Measurements from ENCODE around the gene SWI5. TPM values are rescaled to one million over a fixed set of nuclear protein-coding genes. Genes with fewer than 3 reads are reported as not detected.

The SWI5 gene
- total RNA-seq, 1 experiment from 2014 or later = 22.4 TPM

DNA sequence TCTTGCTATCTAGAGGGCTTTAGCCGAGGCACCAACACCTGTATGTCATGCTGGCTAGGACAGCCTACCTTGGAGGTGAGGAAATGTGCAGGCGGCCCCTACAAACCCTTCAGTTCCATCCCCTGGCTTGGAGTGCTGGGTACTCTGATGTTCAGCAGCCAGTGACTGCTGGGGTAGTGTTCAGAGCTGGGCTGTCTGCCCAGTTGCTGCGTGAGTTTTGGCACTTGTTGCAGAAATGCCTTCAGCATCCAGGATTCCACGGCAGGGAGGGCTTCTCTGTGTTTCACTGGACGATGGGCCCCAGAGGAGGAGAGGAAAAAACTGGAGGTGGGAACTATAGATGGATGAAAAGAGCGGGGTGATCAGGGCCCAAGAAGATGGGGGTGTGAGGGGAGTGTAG is 10.4 kb downstream of the SWI5 start (continued):
- TF ChIP-seq, protein P1, sequence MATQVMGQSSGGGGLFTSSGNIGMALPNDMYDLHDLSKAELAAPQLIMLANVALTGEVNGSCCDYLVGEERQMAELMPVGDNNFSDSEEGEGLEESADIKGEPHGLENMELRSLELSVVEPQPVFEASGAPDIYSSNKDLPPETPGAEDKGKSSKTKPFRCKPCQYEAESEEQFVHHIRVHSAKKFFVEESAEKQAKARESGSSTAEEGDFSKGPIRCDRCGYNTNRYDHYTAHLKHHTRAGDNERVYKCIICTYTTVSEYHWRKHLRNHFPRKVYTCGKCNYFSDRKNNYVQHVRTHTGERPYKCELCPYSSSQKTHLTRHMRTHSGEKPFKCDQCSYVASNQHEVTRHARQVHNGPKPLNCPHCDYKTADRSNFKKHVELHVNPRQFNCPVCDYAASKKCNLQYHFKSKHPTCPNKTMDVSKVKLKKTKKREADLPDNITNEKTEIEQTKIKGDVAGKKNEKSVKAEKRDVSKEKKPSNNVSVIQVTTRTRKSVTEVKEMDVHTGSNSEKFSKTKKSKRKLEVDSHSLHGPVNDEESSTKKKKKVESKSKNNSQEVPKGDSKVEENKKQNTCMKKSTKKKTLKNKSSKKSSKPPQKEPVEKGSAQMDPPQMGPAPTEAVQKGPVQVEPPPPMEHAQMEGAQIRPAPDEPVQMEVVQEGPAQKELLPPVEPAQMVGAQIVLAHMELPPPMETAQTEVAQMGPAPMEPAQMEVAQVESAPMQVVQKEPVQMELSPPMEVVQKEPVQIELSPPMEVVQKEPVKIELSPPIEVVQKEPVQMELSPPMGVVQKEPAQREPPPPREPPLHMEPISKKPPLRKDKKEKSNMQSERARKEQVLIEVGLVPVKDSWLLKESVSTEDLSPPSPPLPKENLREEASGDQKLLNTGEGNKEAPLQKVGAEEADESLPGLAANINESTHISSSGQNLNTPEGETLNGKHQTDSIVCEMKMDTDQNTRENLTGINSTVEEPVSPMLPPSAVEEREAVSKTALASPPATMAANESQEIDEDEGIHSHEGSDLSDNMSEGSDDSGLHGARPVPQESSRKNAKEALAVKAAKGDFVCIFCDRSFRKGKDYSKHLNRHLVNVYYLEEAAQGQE (IDR thresholded peaks at IDR 0.05; ENCODE audit: low read depth) = no peak
- TF ChIP-seq YY1 (IDR thresholded peaks at IDR 0.05; ENCODE audit: extremely low read depth, insufficient replicate concordance, low read depth, low read length) (no peak), EGR1 (IDR thresholded peaks at IDR 0.05; ENCODE audit: low read depth) (no peak), SIN3A (IDR thresholded peaks at IDR 0.05; ENCODE audit: low read depth) (no peak), POLR2A (IDR thresholded peaks at IDR 0.05; ENCODE audit: borderline replicate concordance, extremely low read depth, insufficient read depth, insufficient read length) (no peak)

DNA sequence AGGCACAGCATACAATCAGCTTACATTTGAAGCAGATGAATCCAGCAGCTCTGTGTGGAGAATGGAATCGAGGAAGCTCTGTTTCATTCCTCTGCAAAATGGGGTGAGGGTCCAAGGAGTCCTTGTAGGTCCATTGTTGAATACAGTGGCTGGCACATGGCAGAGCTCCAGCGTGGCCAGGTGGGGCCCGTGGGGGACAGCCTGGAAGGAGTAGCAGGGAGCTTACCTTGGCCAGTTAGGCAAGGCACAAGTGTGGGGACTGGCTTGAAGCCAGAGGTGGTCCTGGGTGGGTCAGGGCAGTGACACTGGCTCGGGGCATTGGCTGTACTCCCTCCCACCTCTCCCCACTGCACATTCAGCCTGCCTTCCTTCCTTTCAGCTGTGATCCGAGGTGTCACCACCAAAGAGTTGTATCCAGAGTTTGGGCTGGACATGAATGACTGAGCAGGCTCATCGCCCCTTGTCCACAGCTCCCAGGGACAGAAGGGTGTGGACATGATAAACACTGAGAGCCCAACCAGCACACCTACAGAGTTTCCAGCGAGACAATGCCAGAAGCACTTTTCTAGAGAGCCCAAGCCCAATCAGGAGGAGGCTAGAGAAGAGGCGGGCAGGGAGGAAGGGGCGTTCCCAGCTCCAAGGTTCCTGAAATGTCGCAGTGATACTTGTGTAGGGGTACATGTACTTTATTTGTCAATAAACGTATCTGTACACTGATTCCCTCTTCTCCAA is 12.4 kb downstream of the SWI5 start:
- no TSS peak for BruUV-seq (replicated peaks)
- Histone ChIP-seq H2AFZ (ENCODE audit: low read depth, low read length, poor library complexity, severe bottlenecking) (no peak overlapping the region), H3K9me3 (ENCODE audit: control insufficient read depth in 1 of 2, insufficient read depth in 1 of 2, low read depth in 1 of 2, low read length in 2 of 2) (no peaks in the 10 kb centered on the region), H4K20me1 (ENCODE audit: insufficient read depth) (no peaks in the 10 kb centered on the region), H3K4me2 (ENCODE audit: low read length) (no peak overlapping the region), H3K9me2 (ENCODE audit: insufficient read depth) (no peaks in the 10 kb centered on the region), H3K27ac (ENCODE audit: low read depth, low read length) (no peak overlapping the region), H3K79me2 (ENCODE audit: insufficient read depth, low read length) (no peaks in the 10 kb centered on the region), H3K27me3 (ENCODE audit: insufficient read depth, low read length) (no peaks in the 10 kb centered on the region), H3K4me3 (replicated peaks in 1 of 2; ENCODE audit: low read depth in 1 of 2, low read length in 2 of 2) (no peak overlapping the region), H3K4me1 (ENCODE audit: control insufficient read depth in 1 of 2, insufficient read depth in 2 of 2, low read length in 2 of 2) (no peaks in the 10 kb centered on the region), H3K9ac (ENCODE audit: low read length) (no peak overlapping the region), H3K36me3 (ENCODE audit: control insufficient read depth in 1 of 2, insufficient read depth in 2 of 2, low read length in 2 of 2) (no peaks in the 10 kb centered on the region)
- ATAC-seq (0 out of 2 replicates have a peak, but pooled peaks have one; percentile 27), DNase-seq (ENCODE audit: low read depth, low spot score) (no peak)
- intact Hi-C loops (cut with micrococcal nuclease) = no loop called here
- CTCF ChIA-PET = interaction anchor here (1.3 kb wide), 1 partner anchor 150 kb away, joined by 3 read pairs; no protein-coding TSS in a partner anchor
- TF ChIP-seq, protein P2, sequence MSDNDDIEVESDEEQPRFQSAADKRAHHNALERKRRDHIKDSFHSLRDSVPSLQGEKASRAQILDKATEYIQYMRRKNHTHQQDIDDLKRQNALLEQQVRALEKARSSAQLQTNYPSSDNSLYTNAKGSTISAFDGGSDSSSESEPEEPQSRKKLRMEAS (IDR thresholded peaks at IDR 0.05) = no peak
- TF ChIP-seq FOSL1 (IDR thresholded peaks at IDR 0.05; ENCODE audit: low read depth) (no peak), EZH2 (IDR thresholded peaks at IDR 0.05) (no peak), CEBPB (IDR thresholded peaks at IDR 0.05; ENCODE audit: low read depth) (no peak), YY1 (IDR thresholded peaks at IDR 0.05; ENCODE audit: extremely low read depth, insufficient replicate concordance, low read depth, low read length) (no peak), SP1 (IDR thresholded peaks at IDR 0.05; ENCODE audit: low read depth) (no peak)
- TF ChIP-seq, protein P3, sequence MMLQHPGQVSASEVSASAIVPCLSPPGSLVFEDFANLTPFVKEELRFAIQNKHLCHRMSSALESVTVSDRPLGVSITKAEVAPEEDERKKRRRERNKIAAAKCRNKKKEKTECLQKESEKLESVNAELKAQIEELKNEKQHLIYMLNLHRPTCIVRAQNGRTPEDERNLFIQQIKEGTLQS (IDR thresholded peaks at IDR 0.05) = no peak
- POLR2A ChIA-PET = interaction anchor here (0.7 kb wide), 1 partner anchor 348 kb away, joined by 3 read pairs; no protein-coding TSS in a partner anchor
- RAD21 ChIA-PET (ENCODE audit: low non-redundant PET in 1 of 2, low total read pairs in 2 of 2, uncharacterized antibody in 2 of 2, unreplicated experiment in 2 of 2) = no interaction called here

Measured in HCT116 (cell line).